ENCODE data around the gene ADAMTS13. TPM values are rescaled to one million over a fixed set of nuclear protein-coding genes. Genes with fewer than 3 reads are reported as not detected.

Gene ADAMTS13
- total and polyA plus RNA-seq, 2 donors (not counting 1 experiment from before 2014, with no cell fraction given): 0.78 to 3.1 TPM

DNA sequence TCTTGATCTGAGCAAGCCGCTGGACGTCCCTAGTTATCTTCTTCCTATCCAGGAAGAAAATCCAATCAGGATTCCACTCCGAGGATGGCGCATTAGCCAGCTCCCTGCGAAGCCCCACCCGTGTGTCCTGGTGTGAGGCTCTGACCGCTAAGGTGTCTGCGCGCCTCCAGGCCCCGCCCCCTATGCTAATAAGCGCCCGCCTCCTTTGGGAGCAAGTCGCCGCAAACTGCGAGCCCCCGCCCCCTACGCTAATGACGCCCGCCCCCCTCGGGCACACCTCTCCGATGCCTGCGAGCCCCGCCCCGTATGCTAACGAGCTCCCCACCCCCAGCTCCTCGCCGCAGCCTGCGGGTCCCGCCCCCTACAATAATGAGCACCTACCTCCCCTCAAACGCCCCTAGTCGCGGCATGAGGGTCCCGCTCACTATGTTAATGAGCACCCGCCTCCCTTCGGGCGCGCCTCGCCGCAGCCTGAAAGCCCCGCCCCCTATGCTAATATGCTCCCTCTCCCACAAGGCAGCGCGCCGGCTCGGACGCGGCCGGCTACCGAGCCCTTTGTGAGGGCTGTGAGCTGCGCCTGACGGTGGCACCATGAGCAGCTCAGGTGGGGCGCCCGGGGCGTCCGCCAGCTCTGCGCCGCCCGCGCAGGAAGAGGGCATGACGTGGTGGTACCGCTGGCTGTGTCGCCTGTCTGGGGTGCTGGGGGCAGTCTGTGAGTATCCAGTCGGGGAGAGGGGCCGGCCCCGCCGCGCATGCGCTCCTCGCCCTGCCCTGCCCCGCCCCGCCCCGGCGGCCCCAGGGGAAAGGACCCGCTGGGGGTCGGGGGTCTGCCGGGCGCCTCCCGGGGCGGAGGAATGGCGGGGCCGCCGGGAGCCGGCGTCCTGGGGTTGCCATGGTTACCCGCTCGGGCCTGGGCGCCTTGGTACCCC, 37.6 kb downstream of the ADAMTS13 start, which contains the start of gene CACFD1:
Gene CACFD1 (plus strand): TSS at position 503 of the 929 bp plus-strand sequence. CDS start 89 bp downstream, at position 592.
- H3K27ac ChIP-seq (ENCODE audit: insufficient read depth, low read length): peak within 1 kb of the TSS; percentile 78
- H3K9ac ChIP-seq (ENCODE audit: insufficient read depth, low read length): peak within 1 kb of the TSS; percentile 95
- TF ChIP-seq EZH2 (IDR thresholded peaks at IDR 0.05; ENCODE audit: low read length, missing control alignments) (no peak), CTCF (conservative IDR thresholded peaks at IDR 0.05 in 1 of 2, IDR thresholded peaks at IDR 0.05 in 1 of 2; ENCODE audit: low read depth in 1 of 2, low read length in 2 of 2) (no peak)
- peak within 1 kb of the TSS; percentile 65 to 85 (median 75) for H3K4me3 ChIP-seq (replicated peaks in 1 of 4; ENCODE audit: control extremely low read depth in 1 of 4, insufficient read depth in 1 of 4, low read depth in 3 of 4, low read length in 4 of 4)
- peak within 1 kb of the TSS; percentile 85 for H3K4me2 ChIP-seq (ENCODE audit: extremely low read depth, insufficient read depth, low read length)
- peak within 1 kb of the TSS; percentile 83 for H2AFZ ChIP-seq (ENCODE audit: low read length)
- no peaks in the 10 kb centered on the region for H4K20me1 ChIP-seq (ENCODE audit: control insufficient read depth, extremely low read depth, insufficient read depth, low read length)
- peak; percentile 86 to 90 for DNase-seq (ENCODE audit: low read depth in 2 of 2)
- no peaks in the 10 kb centered on the region for H3K27me3 ChIP-seq (ENCODE audit: control insufficient read depth, insufficient read depth, low read length)
- no peaks in the 10 kb centered on the region for H3K9me3 ChIP-seq (ENCODE audit: control insufficient read depth, insufficient read depth, low read depth, low read length)
- no peaks in the 10 kb centered on the region for H3K79me2 ChIP-seq (ENCODE audit: control insufficient read depth, insufficient read depth, low read length)
- H3K36me3 ChIP-seq (ENCODE audit: control insufficient read depth, insufficient read depth, low read length): no peaks in the 10 kb centered on the region
- peaks cover 5% of the 10 kb centered on the region for H3K4me1 ChIP-seq (ENCODE audit: control insufficient read depth, extremely low read depth, insufficient read depth, low read length)

DNA sequence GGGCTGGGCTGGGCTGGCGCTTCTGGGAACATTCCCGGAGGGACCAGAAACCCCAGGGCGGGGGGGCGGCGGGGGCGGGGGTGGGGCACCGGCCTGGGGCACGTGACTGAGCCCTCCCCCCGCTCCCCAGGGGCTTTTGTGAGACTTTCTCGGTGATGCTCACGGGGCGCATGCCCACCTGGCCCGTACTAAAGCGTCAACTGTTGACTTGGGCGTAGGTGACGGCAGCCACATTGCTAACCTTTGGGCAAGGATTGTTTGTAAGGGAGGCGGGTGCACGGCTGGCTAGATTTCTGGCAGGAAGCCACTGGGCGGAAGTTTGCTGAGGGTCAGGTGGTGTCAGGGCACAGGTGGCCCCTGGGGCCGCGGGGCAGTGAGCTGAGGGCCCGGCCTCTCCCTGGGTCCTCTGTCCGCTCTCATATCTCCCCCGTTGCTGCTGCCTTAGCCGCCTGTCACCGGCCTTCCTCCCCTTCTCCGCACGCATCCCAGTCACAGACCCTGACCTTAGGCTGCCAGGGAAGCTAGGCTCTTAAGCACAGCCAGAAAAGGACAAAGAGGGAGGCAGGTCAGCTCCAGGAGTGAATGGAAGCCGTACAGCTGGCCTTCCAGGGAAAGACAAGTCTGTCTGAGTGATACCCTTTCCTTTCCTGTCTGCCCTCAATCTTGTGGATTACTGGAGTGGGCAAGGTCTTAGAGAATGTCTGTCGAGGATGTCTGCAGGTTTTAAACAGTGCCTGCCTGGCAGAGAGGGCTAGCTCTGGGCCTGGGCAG, 38.4 kb downstream of the ADAMTS13 start:
- Histone ChIP-seq H3K36me3 (ENCODE audit: control insufficient read depth, insufficient read depth, low read length) (no peaks in the 10 kb centered on the region), H3K4me2 (ENCODE audit: extremely low read depth, insufficient read depth, low read length) (peak overlapping the region; percentile 85), H3K27me3 (ENCODE audit: control insufficient read depth, insufficient read depth, low read length) (no peaks in the 10 kb centered on the region), H3K4me3 (replicated peaks in 1 of 4; ENCODE audit: control extremely low read depth in 1 of 4, insufficient read depth in 1 of 4, low read depth in 3 of 4, low read length in 4 of 4) (peak overlapping the region; percentile 65 to 85 (median 75)), H3K9ac (ENCODE audit: insufficient read depth, low read length) (peak overlapping the region; percentile 95), H2AFZ (ENCODE audit: low read length) (no peak overlapping the region), H3K9me3 (ENCODE audit: control insufficient read depth, insufficient read depth, low read depth, low read length) (no peaks in the 10 kb centered on the region), H3K79me2 (ENCODE audit: control insufficient read depth, insufficient read depth, low read length) (no peaks in the 10 kb centered on the region), H4K20me1 (ENCODE audit: control insufficient read depth, extremely low read depth, insufficient read depth, low read length) (no peaks in the 10 kb centered on the region), H3K4me1 (ENCODE audit: control insufficient read depth, extremely low read depth, insufficient read depth, low read length) (peaks cover 5% of the 10 kb centered on the region), H3K27ac (ENCODE audit: insufficient read depth, low read length) (no peak overlapping the region)
- peak; percentile 10 to 20 for DNase-seq (ENCODE audit: low read depth in 2 of 2)
- TF ChIP-seq CTCF (conservative IDR thresholded peaks at IDR 0.05 in 1 of 2, IDR thresholded peaks at IDR 0.05 in 1 of 2; ENCODE audit: low read depth in 1 of 2, low read length in 2 of 2) (no peak), EZH2 (IDR thresholded peaks at IDR 0.05; ENCODE audit: low read length, missing control alignments) (no peak)

DNA sequence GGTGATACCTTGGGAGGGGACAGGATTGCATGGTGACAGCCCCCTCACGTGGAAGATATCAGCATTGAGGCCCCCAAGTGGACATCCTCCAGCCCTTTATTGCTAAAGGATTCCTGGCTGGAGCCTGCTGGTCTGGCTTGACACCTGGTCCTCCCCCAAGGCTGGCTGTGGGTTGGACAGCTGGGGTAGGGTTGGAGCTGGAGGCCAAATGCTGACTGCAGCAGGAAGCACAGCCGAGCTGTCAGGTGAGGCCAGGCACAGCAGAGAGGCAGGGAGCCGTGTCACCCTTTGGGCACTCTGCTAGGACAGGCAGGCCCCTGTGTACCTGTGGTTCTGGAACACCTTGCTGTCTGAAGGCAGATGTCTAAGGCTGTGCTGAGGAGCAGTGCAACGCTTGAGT, 39.8 kb downstream of the ADAMTS13 start:
- no peaks in the 10 kb centered on the region for H3K36me3 ChIP-seq (ENCODE audit: control insufficient read depth, insufficient read depth, low read length)
- DNase-seq (ENCODE audit: low read depth in 2 of 2): no peak
- no peaks in the 10 kb centered on the region for H4K20me1 ChIP-seq (ENCODE audit: control insufficient read depth, extremely low read depth, insufficient read depth, low read length)
- H3K9me3 ChIP-seq (ENCODE audit: control insufficient read depth, insufficient read depth, low read depth, low read length): no peaks in the 10 kb centered on the region
- no peaks in the 10 kb centered on the region for H3K27me3 ChIP-seq (ENCODE audit: control insufficient read depth, insufficient read depth, low read length)
- H2AFZ ChIP-seq (ENCODE audit: low read length): no peak overlapping the region
- no peak overlapping the region for H3K4me2 ChIP-seq (ENCODE audit: extremely low read depth, insufficient read depth, low read length)
- no peak overlapping the region for H3K27ac ChIP-seq (ENCODE audit: insufficient read depth, low read length)
- H3K79me2 ChIP-seq (ENCODE audit: control insufficient read depth, insufficient read depth, low read length): no peaks in the 10 kb centered on the region
- TF ChIP-seq EZH2 (IDR thresholded peaks at IDR 0.05; ENCODE audit: low read length, missing control alignments) (no peak), CTCF (conservative IDR thresholded peaks at IDR 0.05 in 1 of 2, IDR thresholded peaks at IDR 0.05 in 1 of 2; ENCODE audit: low read depth in 1 of 2, low read length in 2 of 2) (no peak)
- H3K4me3 ChIP-seq (replicated peaks in 1 of 4; ENCODE audit: control extremely low read depth in 1 of 4, insufficient read depth in 1 of 4, low read depth in 3 of 4, low read length in 4 of 4): no peak overlapping the region
- H3K4me1 ChIP-seq (ENCODE audit: control insufficient read depth, extremely low read depth, insufficient read depth, low read length): peaks cover 5% of the 10 kb centered on the region
- no peak overlapping the region for H3K9ac ChIP-seq (ENCODE audit: insufficient read depth, low read length)
